GM19240 (cell line): Measurements from ENCODE around the gene MAML2.

Experiments
- DNase-seq: peaks from one replicate; pipeline ENCODE4 v3.0.0; 2011; ENCODE audit warnings: low spot score; ENCODE audit not compliant: insufficient read length

The MAML2 gene

GRCh38 chr11:96105197-96105895, 237.6 kb downstream of the MAML2 start:
- no peak for DNase-seq

- DNase-seq: no peak
Observed at GRCh38 chr11:96104496-96104895, 238.5 kb downstream of the MAML2 start.

GRCh38 chr11:96103721-96104120, 239.3 kb downstream of the MAML2 start:
- no peak for DNase-seq

GRCh38 chr11:96103102-96103501, 239.9 kb downstream of the MAML2 start:
- DNase-seq: no peak

- DNase-seq: no peak
Observed at GRCh38 chr11:96102664-96103078, 240.3 kb downstream of the MAML2 start.

- DNase-seq: no peak
Observed at GRCh38 chr11:96101146-96101545, 241.8 kb downstream of the MAML2 start.

GRCh38 chr11:96098511-96099241, 244.3 kb downstream of the MAML2 start:
- DNase-seq: no peak

- DNase-seq: no peak
Observed at GRCh38 chr11:96097844-96098421, 245.1 kb downstream of the MAML2 start.

- DNase-seq: no peak
Observed at GRCh38 chr11:96096360-96096759, 246.6 kb downstream of the MAML2 start.

- no peak for DNase-seq
Observed at GRCh38 chr11:96095884-96096303, 247.1 kb downstream of the MAML2 start.

GRCh38 chr11:96094156-96094555, 248.8 kb downstream of the MAML2 start:
- DNase-seq: no peak

- no peak for DNase-seq
Observed at GRCh38 chr11:96092511-96092910, 250.5 kb downstream of the MAML2 start.

GRCh38 chr11:96091476-96091875, 251.5 kb downstream of the MAML2 start:
- DNase-seq: no peak

GRCh38 chr11:96090711-96091110, 252.3 kb downstream of the MAML2 start:
- no peak for DNase-seq

GRCh38 chr11:96088914-96089313, 254.1 kb downstream of the MAML2 start:
- no peak for DNase-seq

GRCh38 chr11:96086111-96086510, 256.9 kb downstream of the MAML2 start:
- DNase-seq: no peak

- no peak for DNase-seq
Observed at GRCh38 chr11:96085319-96085930, 257.6 kb downstream of the MAML2 start.

GRCh38 chr11:96084610-96085318, 258.2 kb downstream of the MAML2 start:
- no peak for DNase-seq

- no peak for DNase-seq
Observed at GRCh38 chr11:96082936-96083335, 260.1 kb downstream of the MAML2 start.

GRCh38 chr11:96082002-96082899, 260.7 kb downstream of the MAML2 start:
- DNase-seq: no peak
